ENCODE data around the gene IQUB.
"Not testable (repeated sequence)": the region's sequence is repeated elsewhere in the genome, so short reads cannot be mapped to it uniquely, and the experiment has no call there.

The IQUB gene

DNA sequence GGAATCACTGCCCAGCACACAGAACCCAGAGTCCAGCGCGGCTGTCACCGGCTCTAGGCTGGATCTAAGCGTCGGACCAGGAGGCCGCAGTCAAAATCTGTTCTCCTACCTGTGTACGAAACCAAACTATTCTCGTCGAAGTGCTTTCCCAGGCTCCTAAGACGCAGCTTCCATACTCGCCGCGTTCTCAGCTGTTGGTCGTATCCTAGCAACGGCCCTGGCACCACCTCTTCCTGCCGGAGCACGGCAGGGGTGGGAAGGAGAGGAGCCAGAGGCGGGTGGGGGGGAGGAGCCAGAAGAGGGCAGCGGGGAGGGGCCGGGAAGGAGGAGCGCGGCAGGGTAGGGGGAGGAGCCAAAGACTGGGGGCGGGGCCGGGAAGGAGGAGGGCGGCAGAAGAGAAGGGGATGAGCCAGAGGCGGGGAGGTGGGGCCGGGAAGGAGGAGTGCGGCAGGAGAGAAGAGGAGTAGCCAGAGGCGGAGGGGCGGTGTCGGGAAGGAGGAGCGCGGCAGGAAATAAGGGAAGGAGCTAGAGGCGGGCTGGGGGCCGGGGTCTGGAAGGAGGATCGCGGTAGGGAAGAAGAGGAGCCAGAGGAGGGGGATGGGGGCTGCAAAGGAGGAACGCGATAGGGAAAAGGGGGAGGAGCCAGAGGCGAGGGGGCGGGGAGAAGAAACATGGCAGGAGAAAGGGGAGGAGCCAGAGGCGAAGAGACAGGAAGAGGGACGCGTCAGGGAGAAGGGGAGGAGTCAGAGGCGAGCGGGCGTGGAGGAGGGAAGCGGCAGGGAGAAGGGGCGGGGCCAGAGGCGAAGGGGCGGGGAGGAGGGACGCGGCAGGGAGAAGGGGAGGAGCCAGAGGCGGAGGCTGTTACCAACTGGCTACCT lies at the start of gene IQUB:
TSS of gene IQUB (minus strand) at position 213 of the 878 bp plus-strand sequence. CDS start 22,255 bp downstream, outside the sequence.
- DNase-seq: peak; percentile 99

DNA sequence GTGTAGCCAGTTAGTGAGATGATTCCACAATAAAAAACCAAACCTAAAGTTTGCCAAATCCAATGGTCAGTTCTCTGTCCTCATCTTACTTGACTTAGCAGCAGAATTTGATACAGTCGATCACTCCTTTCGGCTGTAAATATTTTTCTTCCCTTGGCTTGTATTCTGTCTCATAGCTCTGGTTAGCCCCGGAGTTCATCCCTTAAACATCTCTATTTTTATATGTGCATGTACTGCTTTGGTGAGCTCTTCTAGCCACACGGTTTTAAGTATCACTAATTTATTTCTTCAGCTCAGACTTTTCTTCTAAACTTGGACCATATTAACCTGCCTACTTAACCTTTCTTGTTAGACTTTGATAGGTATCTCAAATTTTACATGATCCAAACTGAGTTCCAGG lies 49.4 kb upstream of the IQUB start:
- no peak for DNase-seq

DNA sequence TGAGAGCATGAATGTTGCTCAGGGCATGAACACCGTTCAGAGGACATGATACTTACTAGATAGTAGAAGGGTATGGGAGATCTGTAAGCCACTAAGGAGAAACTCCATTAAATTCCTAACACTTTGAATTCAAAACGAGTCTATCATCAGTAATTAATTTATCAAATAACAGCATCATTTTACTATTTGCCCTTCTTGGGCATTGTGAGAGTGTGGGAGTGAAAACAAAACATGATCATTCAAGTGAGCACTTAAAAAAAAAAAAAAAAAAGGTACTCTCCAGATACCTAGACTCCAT lies 46.7 kb upstream of the IQUB start:
- DNase-seq: no peak

DNA sequence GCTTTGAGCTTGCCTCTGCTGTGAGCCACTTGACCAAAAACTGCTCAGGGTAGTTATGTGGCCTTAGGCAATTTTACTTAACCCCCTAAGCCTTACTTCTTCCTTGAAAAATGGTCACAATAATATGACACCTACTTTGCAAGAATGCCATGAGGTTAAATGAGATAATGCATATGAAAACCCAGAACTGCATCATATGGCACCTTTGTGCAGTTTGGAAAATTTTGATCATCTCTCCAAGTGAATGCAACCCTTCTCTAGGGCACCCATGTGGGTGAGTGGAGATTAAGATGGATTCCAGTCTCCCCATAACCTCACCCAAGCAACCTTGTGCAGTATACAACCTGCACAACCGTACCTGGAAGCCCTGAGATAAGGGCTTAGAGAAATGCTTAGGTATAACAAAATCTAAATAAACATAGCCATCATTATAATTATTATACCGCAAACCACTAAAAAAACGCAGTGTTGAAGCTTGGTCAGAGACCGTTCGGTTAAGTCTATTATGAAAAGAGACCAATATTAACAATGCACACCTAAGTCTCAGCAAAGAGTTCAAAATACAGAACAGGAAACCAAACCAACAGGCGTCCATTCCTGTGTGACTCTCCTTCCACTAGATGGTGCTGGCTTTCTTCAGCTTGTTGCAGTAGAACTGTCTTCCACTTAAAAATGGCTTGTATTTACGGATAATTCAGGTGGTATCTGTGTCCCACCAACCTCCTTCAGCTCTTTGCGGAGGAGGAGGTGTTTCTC lies 46.2 kb upstream of the IQUB start:
- peak; percentile 47 for DNase-seq

DNA sequence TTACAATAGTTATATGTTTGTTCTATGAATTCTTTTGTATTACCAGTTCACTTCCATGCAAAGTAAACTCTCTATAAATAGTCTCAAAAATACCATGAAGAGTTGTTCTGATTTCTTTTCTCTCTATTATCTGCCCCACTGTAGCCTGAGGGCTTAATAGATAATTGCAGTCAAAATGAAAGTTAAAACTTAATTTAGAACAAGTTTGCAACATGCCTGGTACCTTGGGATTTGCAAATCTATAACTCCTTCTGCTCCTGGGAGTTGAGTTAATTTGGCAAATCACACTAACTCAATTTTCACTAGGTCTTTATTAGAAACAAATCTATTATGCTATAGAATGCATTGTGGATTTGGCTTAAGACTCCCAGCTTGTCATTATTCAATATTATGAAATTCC lies 45.0 kb upstream of the IQUB start:
- no peak for DNase-seq

DNA sequence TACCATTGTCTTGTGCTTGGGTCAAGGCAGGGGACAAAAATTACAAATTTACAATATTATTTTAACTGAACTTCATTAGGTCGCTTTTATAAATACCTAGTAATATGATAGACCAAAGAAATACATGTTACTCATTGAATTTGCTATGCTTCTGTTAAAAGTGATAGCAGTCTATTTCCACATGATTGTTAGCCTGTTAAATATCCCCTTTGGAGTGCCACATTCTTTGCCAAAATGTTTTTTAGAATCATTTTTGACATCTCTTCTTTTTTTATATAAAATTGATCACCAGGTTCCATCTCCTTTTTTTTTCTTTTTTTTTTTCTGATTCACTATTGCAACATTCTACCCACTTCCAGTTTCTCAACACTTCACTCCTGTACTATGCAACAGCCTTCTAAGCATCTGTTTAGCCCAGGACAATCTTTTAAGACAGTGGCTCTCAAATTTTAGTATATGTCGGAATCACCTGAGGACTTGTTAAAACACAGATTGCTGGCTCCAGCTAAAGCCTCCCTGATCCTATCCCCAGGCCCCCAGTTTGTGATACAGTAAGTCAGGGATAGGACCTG lies 39.6 kb upstream of the IQUB start:
- no peak for DNase-seq

DNA sequence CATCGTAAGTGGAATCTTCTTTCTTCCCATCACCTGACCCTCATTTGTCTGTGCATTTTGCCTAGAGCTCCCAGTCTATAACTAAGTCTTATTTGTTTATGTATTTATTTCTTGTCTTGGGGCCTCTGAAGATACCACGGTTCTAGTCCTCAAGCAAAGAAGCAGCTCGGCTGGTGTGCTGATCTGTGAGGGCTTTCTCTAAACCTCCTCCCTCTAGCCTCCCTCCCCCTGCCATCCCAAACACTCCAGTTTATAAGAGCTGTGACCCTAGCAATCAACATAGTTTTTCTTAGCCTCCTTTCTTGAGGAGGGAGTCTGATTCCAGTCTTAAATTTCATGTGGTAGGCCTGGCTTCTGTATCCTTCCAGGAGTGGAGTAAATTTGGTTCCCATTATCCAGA lies 38.9 kb upstream of the IQUB start:
- DNase-seq: no peak

DNA sequence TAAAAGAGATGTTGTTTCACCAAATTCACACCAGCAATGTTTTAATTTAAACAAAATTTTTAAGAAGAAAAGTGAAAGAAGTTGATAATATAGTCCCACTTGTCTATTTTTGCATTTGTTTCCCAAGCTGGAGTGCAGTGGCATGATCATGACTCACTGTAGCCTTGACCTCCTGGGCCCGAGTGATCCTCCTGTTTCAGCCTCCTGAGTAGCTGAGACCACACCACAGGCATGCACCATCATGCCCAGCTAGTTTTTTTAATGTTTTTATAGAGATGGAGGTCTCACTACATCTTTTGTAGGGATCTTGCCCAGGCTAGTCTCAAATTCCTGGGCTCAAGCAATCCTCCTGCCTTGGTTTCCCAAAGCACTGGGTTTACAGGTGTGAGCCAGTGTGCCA lies 37.3 kb upstream of the IQUB start:
- no peak for DNase-seq

DNA sequence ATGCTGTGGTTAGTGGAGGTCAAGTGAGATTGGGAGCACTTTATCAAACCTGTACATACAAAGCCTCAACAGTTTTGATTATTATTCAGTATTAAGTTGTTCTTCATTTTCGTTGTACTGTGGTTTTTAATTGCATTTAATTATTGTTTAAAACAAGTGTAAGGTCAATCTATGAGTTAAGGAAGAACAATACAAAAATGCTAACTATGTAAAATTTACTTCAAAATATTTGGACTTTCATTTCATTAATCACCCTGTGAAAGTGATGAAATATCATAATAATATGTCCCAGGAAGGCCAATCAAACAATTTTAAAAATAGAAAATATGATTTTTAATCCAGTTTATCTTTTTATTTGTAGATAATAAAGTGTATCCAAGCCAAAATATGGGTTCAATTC lies 36.8 kb upstream of the IQUB start:
- no peak for DNase-seq

DNA sequence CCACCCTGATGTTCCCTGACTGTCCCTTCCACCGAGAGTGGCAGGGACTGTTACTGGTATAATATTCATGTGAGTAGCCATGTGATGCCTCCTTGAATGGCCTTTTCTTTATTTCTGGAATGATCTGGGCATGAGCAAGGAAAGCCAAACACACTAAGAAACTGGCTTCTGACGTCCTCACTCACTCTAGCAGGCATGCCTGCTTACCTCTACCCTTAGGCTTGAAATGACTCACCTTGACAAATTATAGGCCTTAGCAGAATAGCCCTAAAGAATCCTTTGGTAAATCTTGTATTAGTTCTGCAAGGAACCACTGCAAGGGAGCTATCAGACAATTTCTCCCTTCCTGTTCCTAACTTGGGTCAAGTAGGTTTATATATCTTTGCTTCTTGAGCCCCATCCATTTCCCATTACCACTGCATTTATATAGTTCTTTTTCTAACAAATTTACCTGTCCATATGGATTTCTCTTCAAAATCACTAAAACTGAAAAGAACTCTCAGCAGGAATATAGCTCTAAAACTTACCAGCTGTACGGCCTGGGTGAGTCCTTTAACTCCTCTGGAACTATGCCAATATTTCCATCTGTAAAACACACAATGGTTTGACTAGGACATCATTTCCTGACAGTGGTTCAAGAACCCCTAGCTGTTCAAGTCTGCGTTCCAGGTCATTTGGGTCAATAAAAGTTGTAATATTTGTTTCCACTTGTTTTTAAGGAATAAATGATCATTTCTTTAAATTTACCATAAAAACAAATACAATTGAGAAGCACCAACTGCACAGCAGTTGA lies 36.2 kb upstream of the IQUB start:
- no peak for DNase-seq

DNA sequence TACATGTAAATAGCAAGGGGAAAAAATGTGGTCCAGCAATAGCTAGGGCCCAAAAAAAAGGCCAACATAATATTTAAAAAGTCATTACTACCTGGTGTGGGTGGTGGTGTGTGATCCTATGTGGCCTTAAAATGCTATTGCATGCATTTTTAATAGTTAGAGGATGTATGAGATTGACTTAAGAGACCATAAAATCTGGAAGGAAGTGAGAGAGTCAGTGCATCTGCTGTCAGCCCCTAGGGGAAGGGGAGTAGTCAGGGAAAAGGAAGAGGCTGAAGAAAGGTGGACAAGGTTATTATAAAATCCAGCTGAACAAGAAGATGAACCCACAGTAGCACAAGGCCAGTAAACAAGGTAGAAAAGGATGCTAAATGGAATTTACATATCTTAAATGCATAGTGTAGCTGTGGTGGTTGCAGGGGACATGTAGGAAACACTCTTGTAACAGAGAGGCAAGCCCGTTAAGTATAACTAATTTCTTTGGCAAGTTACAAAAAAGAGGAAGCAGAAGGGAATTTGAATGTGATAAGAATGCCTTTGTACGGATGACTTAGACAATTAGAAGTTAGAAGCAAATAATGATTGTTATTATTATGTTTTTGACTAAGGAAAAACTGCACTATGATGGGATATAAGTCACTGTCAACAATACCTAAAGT lies 35.1 kb upstream of the IQUB start:
- DNase-seq: no peak

DNA sequence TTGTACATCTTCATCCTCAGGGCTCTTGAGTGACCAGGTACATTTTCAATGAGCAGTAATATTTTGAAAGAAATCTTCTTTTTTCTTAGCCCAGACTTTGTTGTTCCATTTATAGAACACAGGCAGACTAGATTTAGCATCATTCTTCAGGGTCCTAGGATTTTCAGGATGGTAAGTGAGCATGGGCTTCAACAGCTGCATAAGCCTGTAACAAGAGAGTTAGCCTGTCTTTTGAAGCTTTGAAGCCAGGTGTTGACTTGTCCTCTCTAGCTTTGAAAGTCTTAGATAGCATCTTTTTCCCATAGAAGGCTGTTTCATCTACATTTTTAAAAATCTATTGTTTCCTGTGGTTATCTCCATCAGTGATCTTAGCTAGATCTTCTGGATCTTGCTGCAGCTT lies 27.7 kb upstream of the IQUB start:
- DNase-seq: no peak

DNA sequence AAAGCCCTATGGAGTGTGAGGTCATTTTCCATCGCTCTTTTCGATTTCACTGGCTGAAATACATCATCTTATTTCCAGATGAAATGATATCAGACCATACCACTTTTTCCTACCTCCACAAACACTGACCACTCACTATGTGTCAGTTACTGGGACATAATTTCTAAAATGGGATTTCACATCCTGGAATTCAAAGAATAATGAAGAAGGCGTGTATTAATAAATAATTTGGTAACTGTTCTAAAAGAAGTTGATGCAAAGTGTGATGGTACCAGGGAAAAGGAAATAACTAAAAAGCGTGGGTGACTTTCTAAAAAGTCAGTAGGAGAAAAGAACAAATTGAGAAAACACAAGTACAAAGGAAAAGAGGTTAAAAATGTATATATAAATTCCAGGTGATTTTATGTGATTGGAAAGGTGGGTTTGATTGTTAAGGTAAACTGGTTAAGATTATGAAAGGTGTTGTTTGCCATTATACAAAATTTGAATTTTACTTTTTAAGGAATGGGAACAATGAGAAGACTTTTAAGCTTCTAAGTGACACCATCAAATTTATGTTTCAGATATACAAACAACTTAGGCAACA lies 24.0 kb upstream of the IQUB start:
- DNase-seq: no peak

DNA sequence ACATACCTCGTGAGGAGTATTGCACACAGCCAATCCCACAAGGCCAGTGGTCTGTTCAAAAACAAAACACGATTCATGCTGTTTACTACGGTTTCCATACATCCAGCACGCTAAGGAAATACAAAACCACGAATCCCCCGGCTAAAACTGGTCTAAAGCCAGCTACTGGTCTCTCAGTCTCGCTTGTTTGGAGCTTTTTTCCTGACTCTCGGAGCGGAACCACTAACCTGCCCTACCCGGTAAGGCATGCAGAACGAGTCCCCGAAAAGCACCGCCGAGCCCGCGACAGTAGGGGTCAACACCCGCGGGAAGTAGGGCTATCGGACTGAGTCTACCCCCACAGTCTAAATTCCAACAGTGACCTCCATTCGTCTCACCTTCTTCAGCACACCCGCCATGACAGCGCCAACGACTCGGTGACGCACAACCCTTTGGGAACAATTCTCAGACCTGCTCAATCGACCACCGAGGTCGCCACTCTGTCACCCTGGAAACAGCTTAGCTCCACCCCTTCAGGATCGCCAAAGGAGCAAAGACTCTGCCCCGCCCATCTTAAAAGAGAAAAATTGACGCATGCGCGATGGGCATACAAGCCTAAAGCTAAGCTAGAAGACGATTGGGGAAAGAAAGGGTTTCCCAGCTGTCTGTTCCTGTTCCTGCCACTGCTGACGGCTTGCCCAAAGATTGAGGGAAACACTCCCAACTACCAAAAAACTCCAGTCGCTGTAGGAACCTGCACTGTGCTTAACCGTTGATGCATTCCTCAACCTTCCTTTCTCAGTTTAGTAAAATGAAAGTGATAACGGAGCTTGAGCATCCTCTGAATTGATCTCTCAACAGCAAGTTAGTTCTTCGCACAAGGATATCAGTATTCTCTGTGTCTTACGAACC lies 23.2 kb upstream of the IQUB start, which contains the start of gene NDUFA5:
TSS of gene NDUFA5 (minus strand) at position 421 of the 891 bp plus-strand sequence. CDS start at position 398, 23 bp downstream.
- DNase-seq: peak; percentile 100

DNA sequence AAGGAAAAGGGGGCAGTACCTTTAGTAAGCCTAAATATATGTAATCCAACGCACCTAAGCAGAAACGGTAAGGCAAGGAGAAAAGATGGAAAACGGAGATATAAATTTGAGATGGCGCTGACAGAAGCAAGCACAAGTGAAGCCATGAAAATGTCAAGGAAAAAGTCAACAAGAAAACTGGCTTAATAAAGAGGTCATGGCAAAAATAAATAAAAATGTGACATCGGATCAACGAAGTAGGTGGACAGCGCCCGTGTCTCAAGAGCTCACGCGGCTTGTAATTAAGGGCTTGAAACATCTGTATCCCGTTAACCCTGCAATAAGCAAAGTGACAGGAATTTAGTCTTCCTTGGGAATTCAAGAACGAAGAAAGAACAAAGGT lies 22.6 kb upstream of the IQUB start:
- no peak for DNase-seq

DNA sequence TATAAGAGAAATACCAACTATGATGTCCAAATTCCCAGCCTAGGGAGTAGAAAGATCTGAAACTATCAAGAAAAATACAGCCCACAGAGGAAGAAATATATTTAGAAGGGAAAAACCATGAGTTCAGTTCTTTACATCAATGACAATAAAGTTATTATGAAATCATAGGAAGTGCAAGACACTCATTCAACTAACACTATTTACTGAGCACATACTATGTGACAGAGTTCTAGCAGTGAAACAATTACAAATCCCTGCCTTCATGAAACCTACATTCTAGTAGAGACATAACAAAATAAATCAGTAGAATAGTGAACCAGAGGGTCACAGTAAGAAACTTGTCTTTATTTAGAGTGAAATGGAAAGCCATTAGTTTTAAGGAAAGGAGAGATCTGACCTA lies 21.1 kb upstream of the IQUB start:
- no peak for DNase-seq

DNA sequence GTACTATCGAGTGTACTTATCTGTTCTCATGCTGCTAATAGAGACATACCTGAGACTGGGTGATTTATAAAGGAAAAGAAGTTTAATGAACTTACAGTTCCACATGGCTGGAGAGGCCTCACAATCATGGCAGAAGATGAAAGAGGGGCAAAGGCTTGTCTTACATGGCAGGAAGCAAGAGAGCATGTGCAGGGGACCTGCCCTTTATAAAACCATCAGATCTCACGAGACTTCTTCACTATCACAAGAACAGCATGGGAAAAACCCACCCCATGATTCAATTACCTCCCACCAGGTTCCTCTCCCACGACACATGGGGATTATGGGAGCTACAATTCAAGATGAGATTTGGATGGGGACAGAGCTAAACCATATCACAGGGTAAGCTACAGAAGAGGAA lies 18.8 kb upstream of the IQUB start:
- no peak for DNase-seq

DNA sequence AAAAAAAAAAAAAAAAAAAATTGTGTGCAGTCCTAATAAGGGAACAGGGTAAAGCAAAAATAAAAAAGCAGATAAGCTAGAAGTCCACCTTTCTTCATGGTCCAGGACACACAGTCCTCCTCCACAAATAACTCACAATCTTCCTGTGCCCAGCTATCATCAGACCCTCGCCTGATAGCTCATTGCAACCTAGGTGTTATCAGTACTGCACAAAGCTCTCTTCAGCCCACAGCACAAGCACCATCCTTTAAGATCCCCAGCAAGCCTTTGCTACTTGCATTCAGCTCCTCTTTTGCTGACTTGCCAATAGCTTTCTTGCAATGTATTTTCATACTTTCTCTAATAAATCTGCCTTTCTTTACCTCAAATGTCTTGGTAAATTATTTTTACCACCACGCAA lies 18.2 kb upstream of the IQUB start:
- no peak for DNase-seq

DNA sequence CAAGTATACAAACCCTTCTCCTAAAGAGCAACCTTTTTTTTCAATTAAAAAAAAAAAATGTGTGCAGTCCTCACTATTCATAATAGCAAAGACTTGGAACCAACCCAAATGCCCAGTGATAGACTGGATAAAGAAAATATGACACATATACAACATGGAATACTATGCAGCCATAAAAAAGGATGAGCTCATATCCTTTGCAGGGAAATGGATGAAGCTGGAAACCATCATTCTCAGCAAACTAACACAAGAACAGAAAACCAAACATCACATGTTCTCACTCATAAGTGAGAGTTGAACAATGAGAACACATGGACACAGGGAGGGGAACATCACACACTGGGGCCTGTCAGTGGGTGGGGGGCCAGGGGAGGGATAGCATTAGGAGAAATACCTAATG lies 17.7 kb upstream of the IQUB start:
- DNase-seq: not testable (repeated sequence)

DNA sequence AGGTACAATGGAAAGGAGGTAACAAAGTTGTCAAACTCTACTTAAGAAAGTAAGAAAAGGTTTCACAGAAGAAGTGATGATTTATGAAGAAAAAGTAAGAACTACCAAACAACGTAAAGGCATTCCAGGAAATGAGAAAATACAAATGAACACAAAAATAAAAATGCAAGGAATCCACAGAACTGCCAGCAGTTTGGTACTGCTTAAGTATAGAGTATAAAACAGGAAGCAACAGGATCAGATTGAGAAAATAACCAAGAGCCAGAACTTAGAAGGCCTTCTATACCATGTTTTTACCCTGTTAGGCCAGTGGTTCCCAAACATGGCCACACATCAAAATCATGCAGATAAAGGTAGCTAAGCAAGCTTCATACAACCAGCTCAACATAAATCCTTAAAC lies 14.0 kb upstream of the IQUB start:
- no peak for DNase-seq

DNA sequence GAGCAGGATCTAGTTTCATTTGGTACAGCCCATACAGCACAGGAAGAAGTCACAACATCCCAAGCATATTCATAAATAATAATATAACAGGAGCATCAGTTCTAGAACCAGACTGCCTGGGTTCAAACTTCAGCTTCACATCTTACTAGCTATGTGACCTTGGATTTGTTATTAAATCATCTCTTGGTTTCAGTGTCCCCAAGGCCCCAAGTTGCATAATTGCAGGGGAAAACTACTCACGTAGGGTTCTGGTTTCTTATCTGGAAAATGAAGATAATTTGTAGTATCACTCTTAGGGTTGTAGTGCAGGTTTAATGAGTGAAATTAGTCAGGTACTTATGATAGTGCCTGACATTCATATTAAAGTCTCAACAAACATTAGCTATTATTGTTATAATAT lies 5.5 kb upstream of the IQUB start:
- DNase-seq: no peak

All from eye (tissue), 1 donor.